GM19397 (cell line): ENCODE data around the gene TYR.
"Not testable (repeated sequence)": the region's sequence is repeated elsewhere in the genome, so short reads cannot be mapped to it uniquely, and the experiment has no call there.

ENCODE experiments used
- ATAC-seq: cut with Tn5 transposase; IDR thresholded peaks from one replicate; pipeline ENCODE4 v1.9.1; 2021; ENCODE audit warnings: mild to moderate bottlenecking, moderate library complexity; ENCODE audit not compliant: unreplicated experiment

Gene TYR

GRCh38 chr11:89177691-89178231 lies at the start of gene TYR:
TSS of gene TYR (plus strand) at chr11:89177875. CDS start at chr11:89177954, 79 bp downstream.
- ATAC-seq = no peak

DNA sequence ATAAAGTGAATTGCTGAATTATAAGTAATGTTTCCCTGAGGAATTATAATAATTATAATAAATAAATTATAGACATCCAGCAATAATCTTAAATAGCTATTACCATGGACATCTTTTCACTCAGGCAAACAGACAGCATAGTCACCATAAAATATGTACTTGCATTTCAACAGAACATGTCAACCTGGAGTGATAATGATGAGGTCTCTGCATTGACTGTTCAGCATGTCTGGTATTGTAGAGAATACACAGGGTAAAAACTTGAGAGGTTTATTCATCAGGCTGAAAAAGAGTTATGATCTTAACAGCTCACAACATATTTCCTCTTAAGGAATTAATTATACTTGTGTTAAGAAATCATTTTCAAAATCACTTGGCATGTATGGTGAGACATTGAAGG lies 41.1 kb upstream of the TYR start:
- no peak for ATAC-seq

GRCh38 chr11:89147229-89147628 lies 30.4 kb upstream of the TYR start:
- ATAC-seq = no peak

DNA sequence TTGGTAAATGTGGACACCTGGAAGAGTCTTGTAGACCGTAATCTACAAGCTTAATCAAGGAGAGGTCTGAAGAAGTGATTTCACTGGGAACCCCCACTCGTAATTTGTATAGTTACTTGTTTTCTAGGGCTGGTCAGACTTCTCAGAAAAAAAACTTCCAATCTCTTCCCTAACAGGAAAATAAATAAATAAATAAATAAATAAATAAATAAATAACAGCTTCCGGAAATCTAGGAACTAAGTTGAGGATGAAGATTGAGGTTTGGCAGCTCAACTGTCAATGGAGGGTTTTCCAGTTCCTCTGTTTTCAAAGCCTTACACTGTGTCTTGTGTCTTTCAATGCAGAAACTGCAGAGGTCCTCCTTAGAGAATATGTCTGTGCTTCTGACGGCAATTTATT lies 17.7 kb upstream of the TYR start:
- no peak for ATAC-seq

DNA sequence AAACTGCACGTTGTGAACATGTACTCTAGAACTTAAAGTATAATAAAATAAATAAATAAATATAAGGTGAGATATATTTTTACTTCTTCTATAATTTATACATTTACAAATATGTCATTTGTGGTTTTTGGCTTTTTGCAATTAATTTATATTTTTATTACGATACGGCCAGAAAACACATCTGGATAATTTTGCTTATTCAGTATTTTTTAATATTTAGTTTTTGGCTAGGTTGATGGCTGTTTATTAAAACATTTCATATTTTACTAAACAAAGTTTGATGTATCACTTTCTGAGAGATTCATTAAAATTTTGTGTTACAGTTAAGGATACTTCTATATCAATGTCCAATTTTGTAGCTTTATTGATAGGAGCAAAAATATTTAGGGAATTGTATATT lies 15.7 kb upstream of the TYR start:
- no peak for ATAC-seq

- no peak for ATAC-seq
Observed at GRCh38 chr11:89163686-89164085, 14.0 kb upstream of the TYR start.

DNA sequence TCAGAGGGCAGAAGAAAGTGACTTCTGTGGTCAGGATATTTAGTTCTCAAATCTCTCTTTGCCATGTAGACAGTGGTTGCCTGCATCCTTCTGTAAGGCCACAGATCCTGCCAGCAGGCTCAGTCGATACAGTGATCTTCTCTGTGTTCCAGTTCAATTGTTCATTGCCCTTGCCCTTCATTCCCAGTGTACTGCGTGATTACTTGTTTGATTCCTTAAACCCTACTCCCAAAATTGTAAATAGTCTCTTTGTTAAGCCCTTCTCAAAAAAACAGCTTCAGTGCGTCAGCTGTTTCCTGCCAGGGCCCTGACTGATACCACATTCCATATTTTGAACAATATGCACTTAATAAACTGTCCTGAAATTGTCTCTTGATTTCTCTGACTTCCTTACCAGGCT lies 9.3 kb upstream of the TYR start:
- no peak for ATAC-seq

DNA sequence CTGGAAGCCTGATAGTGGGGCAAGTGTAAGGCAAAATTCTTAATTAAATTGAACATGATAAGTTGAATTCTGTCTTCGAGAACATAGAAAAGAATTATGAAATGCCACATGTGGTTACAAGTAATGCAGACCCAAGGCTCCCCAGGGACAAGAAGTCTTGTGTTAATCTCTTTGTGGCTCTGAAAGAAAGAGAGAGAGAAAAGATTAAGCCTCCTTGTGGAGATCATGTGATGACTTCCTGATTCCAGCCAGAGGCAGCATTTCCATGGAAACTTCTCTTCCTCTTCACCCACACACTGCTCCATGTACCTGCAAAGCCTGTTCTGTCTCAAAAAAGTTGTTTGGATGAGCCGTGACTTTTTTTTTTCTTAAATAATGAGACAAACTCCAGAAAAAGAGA lies 1.9 kb upstream of the TYR start:
- no peak for ATAC-seq

DNA sequence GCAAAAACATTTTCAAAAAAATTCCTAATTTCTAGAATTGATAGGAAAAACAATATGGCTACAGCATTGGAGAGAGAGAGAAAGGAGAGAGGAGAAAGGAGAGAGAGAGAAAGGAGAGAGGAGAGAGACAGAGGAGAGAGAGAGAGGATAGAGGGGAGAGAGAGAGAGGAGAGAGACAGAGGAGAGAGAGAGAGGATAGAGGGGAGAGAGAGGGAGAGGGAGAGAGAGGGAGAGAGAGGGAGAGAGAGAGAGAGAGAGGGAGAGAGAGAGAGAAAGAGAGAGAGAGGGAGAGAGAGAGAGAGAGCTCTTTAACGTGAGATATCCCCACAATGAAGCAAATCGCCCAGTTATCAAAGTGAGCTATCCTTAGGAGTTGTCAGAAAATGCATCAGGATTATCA lies 737 bp upstream of the TYR start:
- no peak for ATAC-seq

- no peak for ATAC-seq
Observed at GRCh38 chr11:89181111-89181510, 3.4 kb downstream of the TYR start.

- ATAC-seq = no peak
Observed at GRCh38 chr11:89182773-89183518, 5.3 kb downstream of the TYR start.

GRCh38 chr11:89184021-89184420 lies 6.3 kb downstream of the TYR start:
- ATAC-seq = no peak

DNA sequence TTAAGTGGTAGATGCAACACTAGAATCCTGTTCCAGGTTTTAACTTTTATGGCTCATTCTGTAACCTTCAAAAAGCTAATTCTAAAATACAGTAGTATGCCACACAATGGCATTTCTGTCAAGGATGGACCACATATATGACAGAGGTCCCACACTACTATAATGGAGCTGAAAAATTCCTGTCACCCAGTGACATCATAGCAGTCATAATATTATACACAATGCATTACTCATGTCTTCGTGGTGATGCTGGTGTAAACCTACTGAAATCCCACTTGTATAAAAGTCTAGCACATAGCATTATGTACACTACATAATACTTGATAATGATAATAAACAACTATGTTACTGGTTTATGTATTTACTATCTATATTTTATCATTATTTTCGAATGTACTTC lies 12.1 kb downstream of the TYR start:
- no peak for ATAC-seq

GRCh38 chr11:89201138-89201537 lies 23.5 kb downstream of the TYR start:
- ATAC-seq = no peak

DNA sequence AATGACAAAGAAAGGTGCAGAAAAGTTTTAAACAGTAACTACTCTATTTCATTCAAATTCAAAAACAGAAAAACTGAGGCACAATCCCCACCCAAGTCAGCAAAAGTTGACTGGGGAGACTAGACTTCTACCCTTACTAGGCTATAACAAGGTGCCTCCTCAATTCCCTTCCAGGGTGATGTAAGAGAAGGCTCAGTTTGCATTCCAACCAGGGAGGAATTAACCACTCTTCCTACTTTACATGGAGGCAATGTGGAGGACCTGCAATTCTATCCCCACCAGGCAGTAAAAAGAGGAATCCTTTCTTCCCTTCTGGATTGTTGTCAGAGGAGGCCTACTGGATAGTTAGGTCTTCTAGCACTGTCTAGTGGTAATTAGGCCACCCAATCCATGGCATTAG lies 26.1 kb downstream of the TYR start:
- no peak for ATAC-seq

- ATAC-seq = no peak
Observed at GRCh38 chr11:89205378-89205777, 27.7 kb downstream of the TYR start.

GRCh38 chr11:89220684-89221339 lies 43.1 kb downstream of the TYR start:
- no peak for ATAC-seq

- ATAC-seq = no peak
Observed at GRCh38 chr11:89235083-89235482, 57.4 kb downstream of the TYR start.

- no peak for ATAC-seq
Observed at GRCh38 chr11:89235976-89236375, 58.3 kb downstream of the TYR start.

DNA sequence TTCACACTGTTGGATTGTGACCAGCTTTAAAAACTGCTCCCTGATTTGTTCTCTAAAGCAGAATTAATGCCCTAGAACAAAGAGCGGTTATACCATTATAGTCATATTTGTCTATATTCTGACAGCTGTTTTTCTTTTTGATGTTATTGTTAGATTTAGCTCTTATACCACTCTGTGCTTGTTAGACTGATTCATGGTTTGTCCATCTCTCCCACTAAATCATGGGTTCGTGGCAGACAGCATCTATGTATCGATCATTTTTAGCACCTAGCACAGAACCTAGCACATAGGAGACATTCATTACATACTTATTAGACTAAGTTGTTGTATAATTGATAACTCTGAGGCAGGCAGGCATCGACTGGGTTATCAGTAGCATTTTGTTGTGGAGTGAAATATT lies 69.3 kb downstream of the TYR start:
- not testable (repeated sequence) for ATAC-seq

GRCh38 chr11:89249196-89249595 lies 71.5 kb downstream of the TYR start:
- no peak for ATAC-seq

DNA sequence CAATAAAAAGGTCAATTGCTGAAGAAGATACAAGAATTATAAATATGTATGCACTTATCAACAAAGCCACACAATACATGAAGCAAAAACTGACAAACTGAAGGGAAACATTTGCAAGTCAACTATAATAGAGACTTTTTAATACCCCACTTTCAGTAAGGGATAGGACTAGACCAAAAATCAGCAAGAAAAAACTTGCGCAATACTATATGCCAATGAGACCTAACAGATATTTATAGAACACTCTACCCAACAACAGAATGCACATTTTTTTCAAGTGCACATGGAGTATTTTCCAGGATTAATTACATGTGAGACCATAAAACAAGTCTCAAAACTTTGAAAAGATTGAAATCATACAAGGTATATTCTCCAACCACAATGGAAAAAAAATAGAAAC lies 83.8 kb downstream of the TYR start:
- ATAC-seq = not testable (repeated sequence)
